Naive thymus-derived CD8-positive, alpha-beta T cell (primary cell): ENCODE measurements around the gene IFNA5. TPM values are rescaled to one million over a fixed set of nuclear protein-coding genes. Genes with fewer than 3 reads are reported as not detected.

Experiments used
- polyA plus RNA-seq, 3 donors: library from polyadenylated mRNA; unstranded; fragments of 300-500 nt; fragmentation: Illumina TruSeq; gene quantifications; one replicate each; pipeline ENCODE4 v1.2.3, GENCODE V29; 2021
- total RNA-seq, 8 experiments: library from RNA in 2 of 8; stranded (reverse) in 2 of 8; gene quantifications; one replicate each; pipeline ENCODE4 v1.2.3 and lab custom pipeline; 2021 to 2026

The IFNA5 gene
- total and polyA plus RNA-seq, 5 experiments from 2014 or later = 0.52 TPM; not detected in 4

Other genes starting within 250 kb of the IFNA5 start
- not detected for gene IFNB1, start 227.4 kb downstream of the IFNA5 start, total RNA-seq
- not detected for gene IFNB1, start 227.4 kb downstream of the IFNA5 start, polyA plus RNA-seq
- gene IFNW1, start 163.5 kb downstream of the IFNA5 start, total RNA-seq = not detected
- gene IFNW1, start 163.5 kb downstream of the IFNA5 start, polyA plus RNA-seq = not detected
- not detected for gene IFNA21, start 138.7 kb downstream of the IFNA5 start, total RNA-seq
- not detected for gene IFNA21, start 138.7 kb downstream of the IFNA5 start, polyA plus RNA-seq
- gene IFNA4, start 117.7 kb downstream of the IFNA5 start, total RNA-seq = not detected
- not detected for gene IFNA4, start 117.7 kb downstream of the IFNA5 start, polyA plus RNA-seq
- gene IFNA7, start 103.1 kb downstream of the IFNA5 start, total RNA-seq = not detected
- gene IFNA7, start 103.1 kb downstream of the IFNA5 start, polyA plus RNA-seq = not detected
- not detected for gene IFNA10, start 98.2 kb downstream of the IFNA5 start, total RNA-seq
- gene IFNA10, start 98.2 kb downstream of the IFNA5 start, polyA plus RNA-seq = not detected
- gene IFNA16, start 88.0 kb downstream of the IFNA5 start, total RNA-seq = not detected
- gene IFNA16, start 88.0 kb downstream of the IFNA5 start, polyA plus RNA-seq = not detected
- not detected for gene IFNA17, start 77.1 kb downstream of the IFNA5 start, total RNA-seq
- not detected for gene IFNA17, start 77.1 kb downstream of the IFNA5 start, polyA plus RNA-seq
- not detected for gene IFNA14, start 65.3 kb downstream of the IFNA5 start, total RNA-seq
- gene IFNA14, start 65.3 kb downstream of the IFNA5 start, polyA plus RNA-seq = not detected
- gene KLHL9, start 30.1 kb upstream of the IFNA5 start, total RNA-seq = 10 to 100 TPM; 33.8 to 36.4 TPM
- 10 to 100 TPM; 14.8 to 19.6 (median 18.6) TPM for gene KLHL9, start 30.1 kb upstream of the IFNA5 start, polyA plus RNA-seq
- not detected for gene IFNA6, start 45.6 kb upstream of the IFNA5 start, total RNA-seq
- gene IFNA6, start 45.6 kb upstream of the IFNA5 start, polyA plus RNA-seq = not detected
- gene IFNA13, start 62.7 kb upstream of the IFNA5 start, total RNA-seq = not detected
- not detected for gene IFNA13, start 62.7 kb upstream of the IFNA5 start, polyA plus RNA-seq
- not detected for gene IFNA2, start 80.1 kb upstream of the IFNA5 start, total RNA-seq
- not detected for gene IFNA2, start 80.1 kb upstream of the IFNA5 start, polyA plus RNA-seq
- not detected for gene IFNA8, start 103.8 kb upstream of the IFNA5 start, total RNA-seq
- gene IFNA8, start 103.8 kb upstream of the IFNA5 start, polyA plus RNA-seq = not detected
- gene IFNA1, start 135.1 kb upstream of the IFNA5 start, total RNA-seq = not detected
- gene IFNA1, start 135.1 kb upstream of the IFNA5 start, polyA plus RNA-seq = not detected
- gene IFNE, start 177.0 kb upstream of the IFNA5 start, total RNA-seq = under 1 TPM; 0.23 to 0.44 TPM
- not detected for gene IFNE, start 177.0 kb upstream of the IFNA5 start, polyA plus RNA-seq